GM19023 (cell line): ENCODE measurements around the gene SSBP3.

ENCODE experiments used
- ATAC-seq: cut with Tn5 transposase; IDR thresholded peaks from one replicate; pipeline ENCODE4 v1.9.1; 2021; ENCODE audit warnings: mild to moderate bottlenecking, moderate library complexity; ENCODE audit not compliant: unreplicated experiment

The SSBP3 gene

DNA sequence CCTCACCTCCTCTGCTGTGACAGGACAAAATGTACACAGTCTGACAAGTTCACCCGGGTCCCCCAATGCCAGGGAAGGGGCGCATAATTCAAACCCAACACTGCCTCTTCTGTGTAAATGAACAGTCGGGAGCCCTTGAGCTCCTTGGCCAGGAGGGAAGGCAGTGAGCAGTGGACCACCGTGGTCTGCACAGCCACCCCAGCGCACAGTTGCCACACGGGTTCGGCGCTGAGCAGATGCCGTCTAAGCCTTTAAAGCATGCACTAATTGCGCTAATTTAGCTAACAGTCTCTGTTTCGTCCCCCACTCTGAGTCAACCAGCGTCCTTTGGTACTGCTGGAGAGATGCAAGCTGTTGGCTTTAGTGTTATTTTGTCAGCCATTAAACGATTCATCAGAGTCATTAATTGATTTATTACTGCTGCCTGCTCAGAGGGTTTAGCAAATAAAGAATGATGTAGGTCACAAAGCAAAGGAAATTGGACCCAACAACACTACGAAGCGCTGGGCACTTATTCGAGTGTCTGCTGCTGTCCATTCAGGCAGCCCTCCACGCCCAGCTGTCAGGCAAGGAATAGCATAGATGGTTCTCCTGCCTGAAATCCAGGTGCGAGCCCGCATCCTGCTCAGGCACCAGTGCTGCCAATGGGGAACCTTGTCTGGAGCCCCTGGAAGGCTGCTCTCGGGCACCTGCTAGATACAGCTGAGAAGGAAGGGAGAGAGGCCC lies 114.8 kb downstream of the SSBP3 start:
- no peak for ATAC-seq

DNA sequence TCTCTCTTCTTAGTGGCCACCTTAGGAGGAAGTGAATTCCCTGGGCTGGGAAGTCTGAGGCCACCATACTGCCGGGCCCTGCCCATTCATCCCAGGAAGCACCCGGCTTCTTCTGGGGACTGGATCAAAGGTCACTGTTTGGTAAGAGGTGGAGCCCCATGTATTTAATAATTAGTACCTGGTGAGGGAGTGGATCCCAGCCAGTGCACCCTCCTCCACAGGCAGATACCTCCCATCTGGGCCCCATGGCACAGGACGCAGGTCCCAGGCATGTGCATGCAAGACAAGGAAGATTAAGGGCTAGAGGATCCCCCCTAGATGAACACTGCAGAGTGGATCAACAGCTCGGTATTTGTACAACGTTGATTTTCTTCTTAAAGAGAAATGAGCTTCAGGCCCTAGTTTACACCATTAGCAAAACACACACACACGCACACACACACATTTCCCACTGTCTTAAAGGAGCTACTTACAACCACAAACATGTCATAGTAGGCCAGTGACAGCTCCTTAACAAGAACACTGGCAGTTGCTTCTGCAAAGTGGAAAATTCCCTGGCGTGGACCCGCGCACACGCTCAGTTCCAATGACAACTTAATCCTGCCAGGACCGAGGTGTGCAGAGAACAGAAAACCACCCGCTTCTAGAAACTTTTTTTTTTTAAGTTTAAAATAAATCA lies 115.5 kb downstream of the SSBP3 start:
- ATAC-seq, result no peak

- ATAC-seq, result no peak
These were observed 116.4 kb downstream of the SSBP3 start for GRCh38 chr1:54289712-54290233.

GRCh38 chr1:54287801-54288211 lies 118.4 kb downstream of the SSBP3 start:
- ATAC-seq, result no peak

GRCh38 chr1:54287176-54287650 lies 119.0 kb downstream of the SSBP3 start:
- no peak for ATAC-seq

GRCh38 chr1:54285815-54286345 lies 120.3 kb downstream of the SSBP3 start:
- ATAC-seq, result no peak

DNA sequence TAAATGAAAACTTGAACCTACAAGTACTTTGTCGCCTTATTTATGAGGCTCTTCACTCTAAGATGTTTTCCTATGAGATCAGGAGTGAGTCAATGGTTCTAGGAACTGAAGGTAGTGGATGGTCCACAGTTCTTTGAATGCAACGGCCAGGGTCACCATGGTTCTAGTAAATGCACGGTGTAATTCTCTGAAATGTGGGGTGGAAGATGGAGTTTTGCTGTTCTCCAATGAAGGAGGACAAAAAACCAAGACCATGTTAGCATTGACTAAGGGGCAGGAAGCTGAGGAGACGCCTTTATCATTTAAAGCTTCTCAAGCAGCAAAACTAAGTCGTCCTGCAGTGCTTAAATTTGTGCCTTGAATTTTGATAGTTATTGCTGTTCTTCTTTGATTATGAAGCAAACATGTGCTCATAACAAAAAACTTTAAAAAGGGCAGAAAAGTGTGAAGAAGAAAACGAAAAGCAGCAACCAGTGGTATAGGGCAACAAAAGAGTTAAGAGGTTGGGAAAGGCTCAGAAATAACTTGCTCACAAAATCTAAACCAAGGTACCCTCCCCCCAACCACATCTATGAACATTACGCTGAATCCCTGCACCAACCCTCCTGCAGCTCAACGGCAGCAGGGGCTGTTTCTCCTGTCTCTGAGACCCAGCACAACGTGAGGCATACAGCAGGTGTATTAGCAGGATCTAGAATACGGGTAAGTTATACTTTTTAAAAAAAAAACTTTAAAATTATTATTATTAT lies 121.2 kb downstream of the SSBP3 start:
- no peak for ATAC-seq

- ATAC-seq, result no peak
These were observed 122.4 kb downstream of the SSBP3 start for GRCh38 chr1:54283635-54284385.

DNA sequence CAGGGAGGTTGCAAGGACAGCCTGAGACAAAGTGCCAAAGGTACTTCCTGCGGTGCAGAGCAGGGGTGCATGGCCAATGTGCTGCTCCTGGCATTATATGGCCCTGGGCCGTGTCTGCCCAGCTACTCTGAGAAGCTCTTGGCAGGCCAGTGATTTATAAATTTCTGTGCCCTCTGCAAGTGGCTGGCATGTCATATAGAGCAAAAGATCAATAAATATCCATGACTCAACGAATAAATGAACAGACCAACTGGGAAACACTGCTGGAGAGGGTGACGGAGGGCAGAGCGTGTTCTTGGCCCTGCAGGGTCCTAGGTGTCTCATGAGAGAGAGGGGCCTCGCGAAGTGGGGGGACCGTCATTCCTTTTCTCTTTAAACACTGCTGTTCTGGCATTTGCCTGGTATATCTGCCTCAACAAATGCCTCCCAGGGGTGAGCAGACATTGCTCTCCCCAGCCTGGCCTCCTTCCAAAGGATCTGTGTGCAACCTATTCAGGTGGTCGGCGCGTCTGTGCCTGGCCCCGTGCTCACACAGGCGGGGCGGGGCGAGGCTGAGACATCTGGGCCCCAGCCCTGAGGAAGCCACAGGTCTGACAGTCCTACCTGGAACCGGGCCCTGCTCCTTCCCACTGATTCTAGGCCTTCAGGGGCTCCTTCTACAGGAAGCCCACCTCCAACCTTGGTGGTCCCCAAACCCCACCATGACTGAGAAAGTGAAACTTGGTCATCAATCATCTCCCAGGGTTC lies 123.9 kb downstream of the SSBP3 start:
- no peak for ATAC-seq

GRCh38 chr1:54280651-54281050 lies 125.5 kb downstream of the SSBP3 start:
- ATAC-seq, result no peak

GRCh38 chr1:54279457-54279856 lies 126.7 kb downstream of the SSBP3 start:
- ATAC-seq, result no peak

DNA sequence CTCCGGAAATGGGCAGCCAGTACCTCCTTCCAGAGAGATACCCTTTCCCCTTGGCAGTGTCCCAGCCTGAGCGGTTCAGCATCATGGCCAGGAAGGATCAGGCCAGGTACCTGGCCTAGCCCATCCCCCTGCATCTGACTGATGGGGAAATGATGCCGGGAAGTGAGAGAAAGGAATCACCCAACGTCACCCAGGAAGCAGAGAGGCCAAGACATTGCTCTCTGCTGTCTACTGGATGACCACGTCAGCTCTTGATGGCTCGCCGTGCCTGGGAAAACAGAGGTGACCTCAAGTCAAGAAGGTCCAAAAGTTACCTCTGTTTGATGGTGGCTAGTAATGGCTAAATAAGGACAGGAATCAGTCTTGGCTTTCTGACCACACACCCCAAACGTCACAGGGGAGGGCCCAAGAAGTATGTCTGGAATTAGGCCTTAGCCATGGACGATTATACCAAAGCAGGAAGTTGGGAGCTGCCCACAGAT lies 127.2 kb downstream of the SSBP3 start:
- ATAC-seq, result no peak

GRCh38 chr1:54277451-54278341 lies 128.5 kb downstream of the SSBP3 start:
- no peak for ATAC-seq

GRCh38 chr1:54276617-54277450 lies 129.4 kb downstream of the SSBP3 start:
- no peak for ATAC-seq

DNA sequence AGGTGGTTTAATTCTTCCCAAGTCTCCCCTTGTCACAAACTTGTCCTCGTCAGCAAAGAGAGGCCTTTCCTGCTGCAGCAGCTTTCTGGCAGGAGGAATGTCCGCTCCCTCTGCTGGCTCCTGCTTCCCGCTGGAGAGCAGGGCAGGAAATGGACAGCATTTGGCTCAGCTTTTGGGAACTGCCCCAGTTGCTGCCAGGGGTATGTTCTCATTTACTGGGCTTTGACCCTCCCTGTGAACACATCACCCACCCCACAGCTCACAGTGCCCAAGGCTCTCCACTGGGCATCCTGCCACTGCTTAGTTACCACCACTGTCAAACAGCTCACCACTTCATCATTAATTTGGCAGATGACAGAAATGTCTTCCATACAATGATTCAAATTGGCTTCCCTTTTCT lies 130.8 kb downstream of the SSBP3 start:
- no peak for ATAC-seq

DNA sequence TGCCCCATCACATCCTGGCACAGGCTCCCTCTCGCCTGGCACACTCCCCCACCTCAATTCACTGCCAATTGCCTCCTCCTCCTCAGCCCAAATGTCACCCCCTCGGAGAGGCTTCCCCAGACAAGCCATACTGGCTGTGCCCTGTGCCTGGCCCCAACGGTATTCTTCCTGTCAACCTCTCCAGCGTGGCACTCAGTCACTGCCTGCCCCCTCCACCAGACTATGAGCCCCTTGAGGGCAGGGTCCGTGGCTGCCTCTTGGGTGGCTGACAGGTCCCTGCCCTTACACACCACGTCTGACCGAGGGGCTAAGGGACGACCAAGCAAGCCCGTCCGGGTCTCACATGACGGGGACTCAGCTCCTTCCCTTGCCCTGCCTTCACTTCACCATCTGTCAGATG lies 131.3 kb downstream of the SSBP3 start:
- no peak for ATAC-seq

- no peak for ATAC-seq
These were observed 131.7 kb downstream of the SSBP3 start for GRCh38 chr1:54274448-54274847.

GRCh38 chr1:54273795-54274163 lies 132.4 kb downstream of the SSBP3 start:
- no peak for ATAC-seq
